ENCODE data around the gene TNP2.
"Not testable (repeated sequence)": the region's sequence is repeated elsewhere in the genome, so short reads cannot be mapped to it uniquely, and the experiment has no call there.

Gene TNP2

DNA sequence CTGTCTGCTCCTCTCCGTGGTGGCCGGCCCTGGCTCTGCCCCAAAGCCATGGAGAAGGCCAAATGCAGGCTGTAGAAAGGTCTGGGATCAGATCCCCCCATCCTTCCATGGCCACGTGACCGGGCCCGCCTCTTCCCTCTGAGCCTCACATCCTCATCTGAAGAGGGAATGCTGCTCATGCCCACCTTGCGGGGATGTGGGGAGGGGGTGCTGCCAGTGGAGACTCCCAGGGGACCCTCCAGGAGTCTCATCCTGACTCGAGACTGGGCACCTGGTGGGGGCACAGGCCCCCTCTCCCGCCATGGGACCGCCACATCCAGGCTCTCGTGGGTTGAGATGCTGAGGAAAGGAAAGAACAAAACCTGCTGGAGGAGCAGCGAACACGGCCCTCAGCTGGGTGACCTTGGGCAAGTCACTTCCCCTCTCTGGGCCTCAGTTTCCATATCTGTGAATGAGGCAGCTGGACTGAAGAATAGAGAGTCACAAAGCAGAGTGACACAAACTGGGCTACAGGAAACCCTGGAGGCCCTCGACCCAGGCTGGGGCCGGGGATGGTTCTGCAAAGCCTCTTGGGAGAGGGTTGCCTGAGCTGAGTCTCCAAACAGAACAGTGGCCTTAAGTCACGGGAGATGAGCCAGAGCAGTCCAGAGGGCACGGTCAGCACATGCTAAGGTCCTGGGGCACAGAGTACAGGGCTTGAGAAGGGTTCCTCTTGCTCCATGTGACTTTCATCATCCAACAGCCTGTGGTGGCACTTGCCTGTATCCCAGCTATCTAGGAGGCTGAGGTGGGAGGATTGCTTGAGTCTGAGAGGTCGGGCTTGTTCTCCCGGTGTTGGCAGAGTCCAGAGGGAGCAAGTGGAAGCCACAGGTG lies 43.2 kb downstream of the TNP2 start:
- FAIRE-seq, result no peak
- DNase-seq (ENCODE audit: insufficient read length, low spot score), result no peak

DNA sequence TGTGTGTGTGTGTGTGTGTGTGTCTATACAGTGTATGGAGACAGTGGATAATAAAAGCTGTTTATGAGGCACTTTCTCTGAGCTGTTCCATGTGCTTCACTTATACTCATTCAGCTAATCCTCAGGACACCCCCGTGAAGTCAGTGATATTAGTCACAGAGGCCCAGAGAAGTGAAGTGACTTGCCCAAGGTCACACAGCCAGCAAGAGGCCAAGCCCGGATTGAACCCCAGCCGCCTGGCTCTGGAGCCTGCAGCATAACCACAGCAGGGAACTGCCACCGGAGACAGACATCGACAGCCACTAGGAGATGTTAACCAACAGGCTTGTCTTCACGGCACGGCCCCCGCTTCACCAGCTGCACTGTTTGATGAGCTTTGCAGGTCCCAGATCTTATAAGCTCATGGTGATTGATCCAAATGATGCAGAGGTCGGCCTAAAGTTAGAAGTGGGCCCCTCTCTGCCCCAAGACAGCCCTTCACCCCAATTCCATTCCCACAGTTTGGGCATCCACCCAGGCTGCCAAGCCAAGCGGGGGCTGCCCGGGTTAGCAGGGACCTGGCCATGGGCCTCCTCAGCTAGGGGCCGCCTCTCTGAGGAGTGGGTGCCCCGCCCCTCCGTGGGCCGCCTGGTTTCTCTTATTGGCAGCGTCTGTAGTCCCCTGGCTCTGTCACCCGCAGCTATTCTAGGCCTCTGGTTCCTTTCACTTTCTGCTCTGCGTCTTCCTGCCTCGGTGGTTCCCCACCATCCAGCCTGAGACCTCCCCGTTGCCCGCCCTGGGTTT lies 44.0 kb downstream of the TNP2 start:
- DNase-seq (ENCODE audit: insufficient read length, low spot score), result no peak
- FAIRE-seq, result no peak

DNA sequence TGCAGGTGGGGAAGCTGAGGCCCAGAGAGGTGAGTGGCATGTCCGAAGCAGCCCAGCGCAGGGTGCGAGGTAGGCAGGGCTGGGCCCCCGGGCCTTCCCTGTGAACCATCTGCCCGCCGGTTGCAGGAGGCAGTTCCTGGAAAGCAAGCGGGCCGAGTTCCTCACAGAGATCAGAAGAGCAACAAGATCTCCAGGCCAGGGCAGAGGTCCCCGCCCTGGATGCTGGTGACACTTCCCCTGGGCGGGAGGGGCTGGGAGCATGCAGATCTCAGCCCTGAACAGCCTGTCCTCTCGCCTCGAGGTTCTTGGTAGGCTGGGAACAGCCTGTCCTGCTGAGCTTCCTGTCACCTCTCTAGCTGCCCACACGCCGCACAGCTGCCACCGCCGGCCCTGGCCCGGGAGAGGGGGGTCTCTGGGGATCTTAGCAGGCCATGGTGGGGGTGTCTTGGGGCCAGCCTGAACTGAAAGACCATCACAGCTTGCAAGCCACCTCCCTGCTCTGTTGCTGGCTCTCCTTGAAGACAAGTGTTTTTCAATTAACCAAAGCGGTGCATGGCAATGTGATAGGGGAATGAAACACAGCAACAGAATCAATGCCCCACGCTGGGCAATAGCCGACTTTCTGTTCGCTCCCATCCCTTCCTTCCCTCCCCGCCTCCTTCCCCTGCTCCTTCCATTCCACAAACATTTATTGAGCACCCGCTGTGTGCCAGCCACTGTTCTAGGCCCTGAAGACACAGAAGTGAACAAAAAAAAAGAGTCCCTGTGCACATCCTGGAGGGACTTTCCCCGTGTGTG lies 44.8 kb downstream of the TNP2 start:
- DNase-seq (ENCODE audit: insufficient read length, low spot score) (no peak), FAIRE-seq (no peak)

DNA sequence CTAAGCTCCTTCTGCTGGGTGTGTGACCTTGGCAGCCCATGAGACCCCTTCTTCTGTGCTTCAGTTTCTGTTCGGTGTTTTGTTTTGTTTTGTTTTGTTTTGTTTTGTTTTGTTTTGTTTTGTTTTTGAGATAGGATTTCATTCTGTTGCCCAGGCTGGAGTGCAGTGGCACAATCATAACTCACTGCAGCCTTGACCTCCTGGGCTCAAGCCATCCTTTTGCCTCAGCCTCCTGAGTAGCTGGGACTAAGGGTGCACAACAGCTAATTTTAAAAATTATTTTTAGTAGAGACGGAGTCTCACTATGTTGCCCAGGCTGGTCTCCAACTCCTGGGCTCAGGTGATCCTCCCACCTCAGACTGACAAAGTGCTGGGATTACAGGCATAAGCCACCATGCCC lies 48.6 kb downstream of the TNP2 start:
- not testable (repeated sequence) for FAIRE-seq; DNase-seq (ENCODE audit: insufficient read length, low spot score)

DNA sequence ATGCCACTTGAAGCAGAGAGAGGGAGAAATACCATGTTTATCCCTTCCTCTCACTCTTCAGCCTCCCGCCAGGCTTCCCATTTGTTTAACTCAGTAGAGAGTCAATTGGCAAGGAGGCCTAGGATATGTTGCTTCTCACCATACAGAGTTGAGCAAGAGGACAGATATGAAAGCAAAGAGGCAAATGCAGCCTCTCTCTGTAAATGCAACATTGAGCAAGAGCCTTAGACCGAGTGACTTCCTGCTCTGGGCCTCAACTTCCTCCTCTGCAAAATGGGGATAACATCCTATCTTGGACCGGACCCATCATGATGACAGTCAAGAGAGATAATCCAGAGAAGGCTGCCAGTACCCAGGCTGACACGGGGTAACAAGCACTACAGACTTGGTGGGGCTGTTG lies 49.9 kb downstream of the TNP2 start:
- FAIRE-seq, result no peak
- no peak for DNase-seq (ENCODE audit: insufficient read length, low spot score)

DNA sequence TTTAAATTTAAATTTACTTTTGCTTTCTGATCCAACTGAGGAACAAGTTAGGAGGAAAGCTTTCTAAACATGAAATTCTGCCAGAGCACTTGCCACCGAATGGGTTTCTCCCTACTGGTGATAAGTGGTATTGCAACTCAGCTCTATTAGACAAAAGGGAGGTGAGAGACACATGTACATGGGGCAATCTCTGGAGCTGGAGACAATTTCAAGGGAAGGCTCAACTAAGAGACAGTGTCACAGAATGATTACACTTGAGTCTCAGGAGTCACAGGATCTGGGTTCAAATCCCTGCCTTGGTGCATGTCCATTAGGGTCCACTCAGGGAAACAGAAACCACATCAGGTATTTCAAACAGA lies 50.5 kb downstream of the TNP2 start:
- no peak for FAIRE-seq
- DNase-seq (ENCODE audit: insufficient read length, low spot score), result no peak
